Heart right ventricle (tissue), 16 donors: ENCODE results near the gene CARTPT. TPM values are rescaled to one million over a fixed set of nuclear protein-coding genes. Genes with fewer than 3 reads are reported as not detected.

Experiments
- ATAC-seq, 8 donors: fragments of 200-7000 bp; cut with Tn5 transposase; one replicate each; pipeline ENCODE4 v1.9.1; 2020; ENCODE audit warnings: mild to moderate bottlenecking in 8 of 8, moderate library complexity in 8 of 8, moderate number of reproducible peaks in 1 of 8
- DNase-seq, 2 donors: peaks; one replicate each; pipeline ENCODE4 v3.0.0-alpha.2; 2020
- H3K27ac ChIP-seq, 10 donors: fragments of 200-600 bp; sonication (generic) in 2 of 10; one replicate each; pipeline versions ENCODE4 v1.5.0 to v1.8.0; 2020 to 2022; ENCODE audit warnings: mild to moderate bottlenecking in 3 of 10
- H3K27me3 ChIP-seq, 7 donors: fragments of 200-600 bp; one replicate each; pipeline ENCODE4 v1.8.0; 2021 to 2022; ENCODE audit warnings: mild to moderate bottlenecking in 2 of 7
- H3K36me3 ChIP-seq, 9 donors: fragments of 200-600 bp; sonication (generic) in 1 of 9; one replicate each; pipeline versions ENCODE4 v1.5.0 to v1.8.0; 2020 to 2022; ENCODE audit warnings: mild to moderate bottlenecking in 2 of 9
- H3K4me1 ChIP-seq, 9 donors: fragments of 200-600 bp; sonication (generic) in 1 of 9; one replicate each; pipeline versions ENCODE4 v1.5.0 to v1.8.0; 2020 to 2022; ENCODE audit warnings: mild to moderate bottlenecking in 4 of 9
- H3K4me3 ChIP-seq, 10 donors: fragments of 200-600 bp; sonication (generic) in 2 of 10; one replicate each; pipeline versions ENCODE4 v1.5.0 to v1.8.0; 2020 to 2022; ENCODE audit warnings: mild to moderate bottlenecking in 7 of 10, moderate library complexity in 2 of 10
- H3K9me3 ChIP-seq, 11 donors: fragments of 200-600 bp in 10 of 11; sonication (generic) in 2 of 11; one replicate each; pipeline versions ENCODE4 v1.5.0 to v1.8.0; 2013 to 2022; ENCODE audit warnings: mild to moderate bottlenecking in 2 of 11, control low read depth in 1 of 11, moderate library complexity in 1 of 11
- WGBS, 2 donors: extraction: QIAGEN DNeasy Blood & Tissue Kit; methylation state at CpG; one replicate each; pipeline ENCODE4 v1.1.7; 2013; ENCODE audit warnings: inconsistent platforms in 1 of 2; 5-methylcytosine and 5-hydroxymethylcytosine counted together
- intact Hi-C, 10 donors: fragments of 100-400 bp; cut with DNase I; formaldehyde crosslinking; loops; one replicate each; pipeline versions ENCODE4 v1.11.1 to v1.14.2; 2022
- polyA plus RNA-seq, 2 donors: library from polyadenylated mRNA; stranded (reverse); fragments of 200-250 nt; gene quantifications; one replicate each; pipeline ENCODE4 v1.2.3, GENCODE V29; 2013
- total RNA-seq, 10 donors: library from RNA; stranded (reverse); fragmentation: NEBNext Ultra II Directional in 3 of 10; extraction: Animal tissue kit (Norgen Biotek cat#: 25700) in 3 of 10; gene quantifications; one replicate each; pipeline versions ENCODE4 v1.2.1 to v1.2.4, GENCODE V29; 2021 to 2023
- TF ChIP-seq, protein P1 (sequence below), 9 donors: fragments of 200-600 bp; sonication (generic) in 2 of 9; IDR thresholded peaks; one replicate each; pipeline versions ENCODE4 v1.5.0 to v1.8.0; 2021 to 2022; ENCODE audit warnings: antibody characterized with exemption in 9 of 9, mild to moderate bottlenecking in 5 of 9, moderate library complexity in 1 of 9
- donor health status: Arrhythmogenic right ventricular cardiomyopathy.
- donor health status: ischemic (EF 13 %, LVEDD 7.1; RV severe dilation, severe dysfunction).
- donor health status: healthy with polysubstance abuse.
- donor health status: DM: no; HTN: yes; CAD: no.
- donor health status: DM: no; HTN: no; CAD: no.
- donor health status: ischemic (EF 25% LVEDD 6.9; RV normal size, moderate dysfunction).
- donor health status: ischemic (EF 25% LVEDD 5.7; RV mildly dilated, moderate dysfunction).
- donor health status: healthy.
- donor health status: DM: yes; HTN: yes; CAD: no.
- donor health status: Ischemic cardiomyopathy.
- donor health status: ischemic (EF 35%, LVEDD 5.7; RV mildly dilated, moderate dysfunction).
- donor health status: nonischemic (EF 11% LVEDD 7.7; RV severe dilation, severe dysfunction).
- donor health status: DM: yes; HTN: yes; CAD: no.
- donor health status: PGD.
- donor health status: ischemic (EF 29% LVEDD 5.4; RV normal size, mild dysfunction).
- donor health status: nonischemic (EF 23%, LVEDD 6.1; RV moderate dilation, normal function).

CARTPT gene
- total and polyA plus RNA-seq, 12 donors = not detected

DNA sequence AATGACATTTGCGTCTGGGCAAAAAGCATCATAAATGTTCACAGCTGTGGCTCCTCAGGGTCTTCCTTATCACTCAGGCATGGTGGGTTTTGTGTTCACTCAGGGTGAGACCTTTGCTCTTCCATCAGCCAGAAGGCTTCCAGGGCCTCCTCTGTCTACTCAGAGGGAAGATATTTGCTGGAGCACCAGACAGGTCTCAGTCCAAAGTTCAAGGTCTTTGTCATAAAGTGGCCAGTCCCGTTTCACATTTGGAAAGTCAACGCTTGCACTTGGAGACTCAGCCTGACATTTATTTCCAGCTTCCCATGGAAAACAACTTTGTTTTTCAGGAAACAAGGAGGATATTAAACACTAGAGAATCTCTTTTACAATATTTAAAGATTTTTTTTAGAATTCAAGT, 12.2 kb upstream of the CARTPT start:
- ATAC-seq = no peak
- no peak for DNase-seq
- Histone ChIP-seq H3K36me3 (no peaks in the 10 kb centered on the region), H3K9me3 (no peaks in the 10 kb centered on the region), H3K27me3 (peaks cover 0 to 30% (median 15%) of the 10 kb centered on the region in 7 donors), H3K4me1 (no peaks in the 10 kb centered on the region), H3K4me3 (no peak overlapping the region), H3K27ac (no peak overlapping the region)
- intact Hi-C loops = no loop called here
- TF ChIP-seq, protein P1, sequence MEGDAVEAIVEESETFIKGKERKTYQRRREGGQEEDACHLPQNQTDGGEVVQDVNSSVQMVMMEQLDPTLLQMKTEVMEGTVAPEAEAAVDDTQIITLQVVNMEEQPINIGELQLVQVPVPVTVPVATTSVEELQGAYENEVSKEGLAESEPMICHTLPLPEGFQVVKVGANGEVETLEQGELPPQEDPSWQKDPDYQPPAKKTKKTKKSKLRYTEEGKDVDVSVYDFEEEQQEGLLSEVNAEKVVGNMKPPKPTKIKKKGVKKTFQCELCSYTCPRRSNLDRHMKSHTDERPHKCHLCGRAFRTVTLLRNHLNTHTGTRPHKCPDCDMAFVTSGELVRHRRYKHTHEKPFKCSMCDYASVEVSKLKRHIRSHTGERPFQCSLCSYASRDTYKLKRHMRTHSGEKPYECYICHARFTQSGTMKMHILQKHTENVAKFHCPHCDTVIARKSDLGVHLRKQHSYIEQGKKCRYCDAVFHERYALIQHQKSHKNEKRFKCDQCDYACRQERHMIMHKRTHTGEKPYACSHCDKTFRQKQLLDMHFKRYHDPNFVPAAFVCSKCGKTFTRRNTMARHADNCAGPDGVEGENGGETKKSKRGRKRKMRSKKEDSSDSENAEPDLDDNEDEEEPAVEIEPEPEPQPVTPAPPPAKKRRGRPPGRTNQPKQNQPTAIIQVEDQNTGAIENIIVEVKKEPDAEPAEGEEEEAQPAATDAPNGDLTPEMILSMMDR (IDR thresholded peaks at IDR 0.05) = no peak
- WGBS, 2 donors = 73 to 74% methylated on average over 3 of the region's 3 CpGs

- intact Hi-C loops = no loop called here
- Histone ChIP-seq H3K27ac (no peak overlapping the region), H3K4me3 (no peak overlapping the region), H3K4me1 (no peaks in the 10 kb centered on the region), H3K9me3 (peaks cover 0 to 2% (median 0%) of the 10 kb centered on the region in 11 donors), H3K36me3 (no peaks in the 10 kb centered on the region), H3K27me3 (peaks cover 0 to 36% (median 30%) of the 10 kb centered on the region in 7 donors)
- no peak for DNase-seq
- no peak for ATAC-seq
- WGBS, 2 donors = 74% methylated on average over 4 of the region's 4 CpGs
- TF ChIP-seq, protein P1 (IDR thresholded peaks at IDR 0.05) = no peak
Measured at GRCh38 chr5:71711610-71712009, 7.5 kb upstream of the CARTPT start.

GRCh38 chr5:71714911-71715310, 4.2 kb upstream of the CARTPT start:
- 36 to 49% methylated on average over 2 of the region's 2 CpGs for WGBS, 2 donors
- no peak for ATAC-seq
- no peaks in the 10 kb centered on the region for H3K36me3 ChIP-seq

DNA sequence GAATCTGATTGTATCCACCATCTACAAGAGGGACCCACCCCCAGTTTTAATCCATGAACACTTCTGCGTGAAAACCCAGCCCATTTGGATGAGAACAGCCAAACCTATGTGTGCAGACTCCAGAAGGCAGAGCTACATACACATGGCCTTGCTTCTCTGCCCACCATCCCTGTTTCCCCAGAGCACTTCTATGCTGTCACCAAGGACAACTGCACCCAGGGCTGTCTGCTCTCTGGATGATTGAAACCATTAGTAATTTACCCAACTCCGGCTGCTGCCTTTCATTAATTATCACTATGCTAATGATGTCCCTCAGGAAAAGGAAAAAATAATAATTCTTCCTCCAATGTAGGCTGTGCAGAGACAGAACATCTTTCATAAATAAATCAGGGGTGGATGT, 8.9 kb downstream of the CARTPT start:
- DNase-seq (no peak), ATAC-seq (no peak)
- no peak overlapping the region for H3K4me3 ChIP-seq
- no peak overlapping the region for H3K27ac ChIP-seq
- H3K36me3 ChIP-seq = no peaks in the 10 kb centered on the region
- peaks cover 0 to 59% (median 23%) of the 10 kb centered on the region in 7 donors for H3K27me3 ChIP-seq
- no peaks in the 10 kb centered on the region for H3K4me1 ChIP-seq
- 78 to 87% methylated on average over 2 of the region's 2 CpGs for WGBS, 2 donors
- TF ChIP-seq, protein P1 (IDR thresholded peaks at IDR 0.05) = no peak
- intact Hi-C loops = no loop called here
- H3K9me3 ChIP-seq = peaks cover 0 to 4% (median 0%) of the 10 kb centered on the region in 11 donors

More at GRCh38 chr5:71714911-71715310, 4.2 kb upstream of the CARTPT start:
- intact Hi-C loops = no loop called here
- H3K4me1 ChIP-seq = no peaks in the 10 kb centered on the region
- H3K4me3 ChIP-seq = no peak overlapping the region
- TF ChIP-seq, protein P1 (IDR thresholded peaks at IDR 0.05) = no peak
- H3K9me3 ChIP-seq = peaks cover 0 to 2% (median 0%) of the 10 kb centered on the region in 11 donors
- H3K27ac ChIP-seq = no peak overlapping the region
- peaks cover 0 to 54% (median 52%) of the 10 kb centered on the region in 7 donors for H3K27me3 ChIP-seq
- no peak for DNase-seq
